Right cardiac atrium (tissue), 5 donors: ENCODE data around the gene LHPP. TPM values are rescaled to one million over a fixed set of nuclear protein-coding genes. Genes with fewer than 3 reads are reported as not detected.
A peak's percentile ranks its signal among the peaks of the same experiment; 100 is the strongest.

Experiments
- ATAC-seq, 2 donors: fragments of 200-7000 bp; cut with Tn5 transposase; one replicate each; pipeline versions ENCODE4 v1.8.0 to v1.9.1; 2020; ENCODE audit warnings: moderate library complexity in 2 of 2, mild to moderate bottlenecking in 1 of 2
- DNase-seq, 3 donors: peaks; one replicate each; pipeline ENCODE4 v3.0.0-alpha.2; 2020
- H3K27ac ChIP-seq: one replicate; pipeline ENCODE4 v1.5.1; 2013; ENCODE audit warnings: mild to moderate bottlenecking, low read length, control low read depth, moderate library complexity
- H3K27me3 ChIP-seq: one replicate; pipeline ENCODE4 v1.6.1; 2013; ENCODE audit not compliant: control insufficient read depth, insufficient read depth
- H3K4me1 ChIP-seq: one replicate; pipeline ENCODE4 v1.6.1; 2013; ENCODE audit warnings: low read length; ENCODE audit not compliant: control insufficient read depth, insufficient read depth
- H3K4me3 ChIP-seq: one replicate; pipeline ENCODE4 v1.5.1; 2013; ENCODE audit warnings: low read length, control low read depth
- H3K9me3 ChIP-seq: one replicate; pipeline ENCODE4 v1.6.1; 2013; ENCODE audit warnings: low read length; ENCODE audit not compliant: control insufficient read depth
- WGBS: extraction: QIAGEN DNeasy Blood & Tissue Kit; methylation state at CpG from one replicate; pipeline ENCODE4 v1.1.7; 2013; 5-methylcytosine and 5-hydroxymethylcytosine counted together
- intact Hi-C, 4 donors: fragments of 100-400 bp; cut with DNase I; formaldehyde crosslinking; loops; one replicate each; pipeline versions ENCODE4 v1.11.0 to v1.14.0; 2022 to 2023
- polyA plus RNA-seq: library from polyadenylated mRNA; stranded (reverse); fragments of 200-250 nt; gene quantifications from one replicate; pipeline ENCODE4 v1.2.3, GENCODE V29; 2013
- total RNA-seq, 4 donors: library from RNA; stranded (reverse); fragmentation: NEBNext Ultra II Directional; extraction: Animal tissue kit (Norgen Biotek cat#: 25700); gene quantifications; one replicate each; pipeline ENCODE4 v1.2.1, GENCODE V29; 2021
- donor health status: healthy with polysubstance abuse.
- donor health status: DM: no; HTN: yes; CAD: no.
- donor health status: DM: no; HTN: no; CAD: no.
- donor health status: DM: no; HTN: yes; CAD: no; lungs with severe emphysema.
- donor health status: DM: yes; HTN: yes; CAD: no.

Gene LHPP
- total and polyA plus RNA-seq, 5 donors = 17.8 to 24.9 (median 18.6) TPM

- 81% methylated on average over 13 of the region's 13 CpGs for WGBS
- no peak for ATAC-seq
- Histone ChIP-seq H3K27ac (no peak overlapping the region), H3K4me3 (no peak overlapping the region), H3K4me1 (peaks cover 64% of the 10 kb centered on the region), H3K9me3 (no peaks in the 10 kb centered on the region), H3K27me3 (no peaks in the 10 kb centered on the region)
- intact Hi-C loops = no loop called here
- DNase-seq = peak in 2 of 3 donors; percentile 38 to 43
Measured at GRCh38 chr10:124650820-124651401, 189.3 kb downstream of the LHPP start.

- ATAC-seq (no peak), DNase-seq (peak in 2 of 3 donors; percentile 48 to 58)
- Histone ChIP-seq H3K27ac (no peak overlapping the region), H3K27me3 (no peaks in the 10 kb centered on the region), H3K9me3 (no peaks in the 10 kb centered on the region), H3K4me1 (peaks cover 59% of the 10 kb centered on the region), H3K4me3 (no peak overlapping the region)
- 83% methylated on average over 14 of the region's 14 CpGs for WGBS
- intact Hi-C loops = no loop called here
Measured at GRCh38 chr10:124651402-124651891, 189.8 kb downstream of the LHPP start.

- peak in 2 of 3 donors; percentile 18 to 25 for DNase-seq
- intact Hi-C loops = no loop called here
- no peak overlapping the region for H3K27ac ChIP-seq
Measured at GRCh38 chr10:124652200-124652599, 190.6 kb downstream of the LHPP start.

GRCh38 chr10:124652701-124653100, 191.1 kb downstream of the LHPP start:
- peak in 2 of 3 donors; percentile 27 to 38 for DNase-seq
- intact Hi-C loops = no loop called here
- Histone ChIP-seq H3K27me3 (no peaks in the 10 kb centered on the region), H3K4me1 (peaks cover 47% of the 10 kb centered on the region), H3K9me3 (no peaks in the 10 kb centered on the region), H3K4me3 (no peak overlapping the region), H3K27ac (peak overlapping the region; percentile 3)
- no peak for ATAC-seq
- 85% methylated on average over 8 of the region's 8 CpGs for WGBS

More at GRCh38 chr10:124652200-124652599, 190.6 kb downstream of the LHPP start:
- WGBS = 93% methylated on average over 5 of the region's 5 CpGs
- Histone ChIP-seq H3K9me3 (no peaks in the 10 kb centered on the region), H3K4me3 (no peak overlapping the region), H3K4me1 (peaks cover 51% of the 10 kb centered on the region), H3K27me3 (no peaks in the 10 kb centered on the region)
- no peak for ATAC-seq

- H3K27me3 ChIP-seq = no peaks in the 10 kb centered on the region
- H3K9me3 ChIP-seq = no peaks in the 10 kb centered on the region
- 73% methylated on average over 7 of the region's 7 CpGs for WGBS
- peaks cover 41% of the 10 kb centered on the region for H3K4me1 ChIP-seq
- H3K27ac ChIP-seq = peak overlapping the region; percentile 62
- no peak overlapping the region for H3K4me3 ChIP-seq
- DNase-seq (peak in 2 of 3 donors; percentile 34 to 40), ATAC-seq (no peak)
- intact Hi-C loops = no loop called here
Measured at GRCh38 chr10:124653311-124653710, 191.7 kb downstream of the LHPP start.

GRCh38 chr10:124653811-124654651, 192.4 kb downstream of the LHPP start:
- 63% methylated on average over 17 of the region's 17 CpGs for WGBS
- intact Hi-C loops = no loop called here
- Histone ChIP-seq H3K27ac (peak overlapping the region; percentile 62), H3K27me3 (no peaks in the 10 kb centered on the region), H3K4me1 (peaks cover 36% of the 10 kb centered on the region), H3K9me3 (no peaks in the 10 kb centered on the region), H3K4me3 (no peak overlapping the region)
- DNase-seq = peak in 2 of 3 donors; percentile 59 to 66
- ATAC-seq = peak; percentile 45 to 72

- 74% methylated on average over 7 of the region's 7 CpGs for WGBS
- Histone ChIP-seq H3K4me1 (peaks cover 35% of the 10 kb centered on the region), H3K27me3 (no peaks in the 10 kb centered on the region), H3K27ac (peak overlapping the region; percentile 23), H3K4me3 (no peak overlapping the region), H3K9me3 (no peaks in the 10 kb centered on the region)
- DNase-seq = peak in 2 of 3 donors; percentile 4 to 29
- ATAC-seq = no peak
- intact Hi-C loops = no loop called here
Measured at GRCh38 chr10:124654686-124655085, 193.1 kb downstream of the LHPP start.

- peak; percentile 7 to 17 (median 10) for DNase-seq
- peak overlapping the region; percentile 9 for H3K27ac ChIP-seq
- peaks cover 37% of the 10 kb centered on the region for H3K4me1 ChIP-seq
- no peaks in the 10 kb centered on the region for H3K27me3 ChIP-seq
- no peaks in the 10 kb centered on the region for H3K9me3 ChIP-seq
- intact Hi-C loops = no loop called here
- WGBS = 81% methylated on average over 13 of the region's 13 CpGs
- no peak for ATAC-seq
- H3K4me3 ChIP-seq = no peak overlapping the region
Measured at GRCh38 chr10:124655191-124656112, 193.8 kb downstream of the LHPP start.

- H3K27me3 ChIP-seq = no peaks in the 10 kb centered on the region
- no peak overlapping the region for H3K4me3 ChIP-seq
- H3K4me1 ChIP-seq = peaks cover 35% of the 10 kb centered on the region
- no peak for ATAC-seq
- no peaks in the 10 kb centered on the region for H3K9me3 ChIP-seq
- WGBS = 95% methylated on average over 7 of the region's 7 CpGs
- no peak overlapping the region for H3K27ac ChIP-seq
- peak; percentile 1 to 22 (median 10) for DNase-seq
- intact Hi-C loops = no loop called here
Measured at GRCh38 chr10:124656113-124656490, 194.5 kb downstream of the LHPP start.

GRCh38 chr10:124656541-124656940, 194.9 kb downstream of the LHPP start:
- H3K4me3 ChIP-seq = no peak overlapping the region
- intact Hi-C loops = no loop called here
- H3K27ac ChIP-seq = no peak overlapping the region
- no peaks in the 10 kb centered on the region for H3K27me3 ChIP-seq
- DNase-seq (peak in 1 of 3 donors; percentile 9), ATAC-seq (no peak)
- WGBS = 67% methylated on average over 6 of the region's 6 CpGs
- H3K4me1 ChIP-seq = peaks cover 36% of the 10 kb centered on the region
- no peaks in the 10 kb centered on the region for H3K9me3 ChIP-seq
